LoVo (cell line): ENCODE results near the gene F2R.
A peak's percentile ranks its signal among the peaks of the same experiment; 100 is the strongest.
"Not testable (repeated sequence)": the region's sequence is repeated elsewhere in the genome, so short reads cannot be mapped to it uniquely, and the experiment has no call there.

Experiments
- DNase-seq: peaks from one replicate; pipeline ENCODE4 v3.0.0-alpha.2; 2016; ENCODE audit warnings: low spot score

The F2R gene

DNA sequence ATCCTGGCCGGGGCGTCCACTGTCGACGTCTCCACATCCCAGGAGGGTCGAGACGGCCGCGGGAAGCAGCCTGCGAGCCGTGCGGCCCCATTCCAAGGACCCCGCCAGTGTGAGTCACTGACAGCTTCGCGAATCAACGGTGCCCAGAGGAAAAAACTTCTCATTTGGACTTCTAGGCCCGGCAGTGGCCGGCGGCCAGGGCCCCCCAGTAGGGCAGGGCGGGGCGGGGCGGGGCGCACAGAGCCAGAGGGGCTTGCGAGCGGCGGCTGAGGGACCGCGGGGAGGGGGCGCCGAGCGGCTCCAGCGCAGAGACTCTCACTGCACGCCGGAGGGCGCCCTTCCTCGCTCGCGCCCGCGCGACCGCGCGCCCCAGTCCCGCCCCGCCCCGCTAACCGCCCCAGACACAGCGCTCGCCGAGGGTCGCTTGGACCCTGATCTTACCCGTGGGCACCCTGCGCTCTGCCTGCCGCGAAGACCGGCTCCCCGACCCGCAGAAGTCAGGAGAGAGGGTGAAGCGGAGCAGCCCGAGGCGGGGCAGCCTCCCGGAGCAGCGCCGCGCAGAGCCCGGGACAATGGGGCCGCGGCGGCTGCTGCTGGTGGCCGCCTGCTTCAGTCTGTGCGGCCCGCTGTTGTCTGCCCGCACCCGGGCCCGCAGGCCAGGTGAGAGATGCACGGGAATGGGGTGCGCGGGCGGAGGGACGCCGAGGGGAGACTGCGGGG, at the start of gene F2R:
Gene F2R, plus strand, starts transcription at position 391 of the 720 bp plus-strand sequence. Its CDS starts 182 bp downstream, at position 573.
- DNase-seq = peak; percentile 61

DNA sequence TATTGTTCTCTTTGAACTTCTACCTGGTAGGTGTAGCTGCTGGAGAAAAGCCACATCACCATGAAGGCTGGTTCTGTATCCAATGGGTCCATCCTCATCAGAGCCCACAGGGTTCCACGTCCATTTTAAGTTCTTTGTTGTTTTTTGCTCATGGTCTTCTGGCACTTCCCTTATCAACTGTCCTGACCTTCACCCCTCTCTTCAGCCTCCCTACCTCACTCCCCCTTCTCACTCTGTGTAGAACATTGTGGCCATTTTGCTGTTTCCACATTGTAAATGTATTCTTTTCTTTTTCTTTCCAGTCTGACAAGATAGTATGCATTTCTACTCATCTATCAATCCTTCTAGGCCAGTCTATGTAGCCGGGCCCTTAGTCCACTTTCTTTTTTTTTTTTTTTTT, 48.4 kb upstream of the F2R start:
- no peak for DNase-seq

DNA sequence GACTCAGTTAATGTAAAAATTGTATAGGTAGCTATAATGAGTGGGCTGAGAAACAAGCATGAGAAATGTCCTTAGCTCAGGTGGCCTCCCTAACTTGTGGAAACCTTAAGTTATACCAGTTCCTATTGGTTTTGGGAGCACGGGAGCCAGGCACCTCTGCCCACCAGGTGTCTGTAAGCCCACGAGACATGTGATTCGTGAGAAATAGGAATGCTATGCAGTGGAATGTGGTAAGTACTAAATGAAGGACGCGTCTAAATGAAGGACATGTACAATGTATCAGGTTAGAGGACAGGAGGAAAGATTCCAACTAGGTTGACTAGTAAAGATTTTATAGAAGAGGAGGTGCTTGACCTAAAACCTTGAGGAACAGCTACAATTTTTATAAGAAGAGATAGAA, 46.7 kb upstream of the F2R start:
- DNase-seq = no peak

DNA sequence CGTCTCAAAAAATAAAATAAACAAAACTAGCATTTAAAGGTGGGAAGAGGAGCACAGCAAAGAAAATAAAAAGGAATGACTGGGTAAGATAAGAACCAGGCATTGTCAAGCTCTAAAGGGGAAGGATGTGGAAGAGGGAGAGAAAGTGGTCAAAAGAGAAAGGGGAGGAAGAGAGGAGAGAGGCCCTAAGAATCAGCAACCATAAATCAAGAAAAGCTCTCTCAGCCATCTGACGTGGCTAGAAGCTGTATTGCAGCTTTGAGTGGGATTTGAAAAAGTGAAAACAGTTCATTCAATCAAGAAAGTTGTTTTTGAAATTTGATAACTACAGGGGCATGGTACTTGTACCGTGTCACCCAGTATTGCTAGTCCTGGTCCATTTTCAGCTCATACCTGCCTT, 45.4 kb upstream of the F2R start:
- no peak for DNase-seq

DNA sequence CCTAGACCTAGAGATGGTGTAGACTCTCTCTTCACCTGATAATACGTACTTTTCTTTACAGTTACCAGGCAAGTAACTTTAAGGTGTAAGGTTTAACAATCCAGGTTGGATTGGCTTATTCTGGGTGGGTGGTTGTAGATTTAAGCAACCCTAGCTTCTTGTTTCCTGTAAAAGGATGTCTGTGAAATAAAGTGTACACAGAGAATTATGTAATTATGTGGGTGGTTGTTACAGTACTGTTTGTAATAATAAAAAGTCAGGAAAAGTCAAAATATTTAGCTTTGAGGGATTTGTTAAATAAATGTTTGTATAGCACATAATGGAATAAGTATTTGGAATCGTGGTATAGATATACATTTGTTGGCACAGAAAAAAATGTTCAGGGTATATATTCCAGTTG, 43.7 kb upstream of the F2R start:
- DNase-seq = no peak

DNA sequence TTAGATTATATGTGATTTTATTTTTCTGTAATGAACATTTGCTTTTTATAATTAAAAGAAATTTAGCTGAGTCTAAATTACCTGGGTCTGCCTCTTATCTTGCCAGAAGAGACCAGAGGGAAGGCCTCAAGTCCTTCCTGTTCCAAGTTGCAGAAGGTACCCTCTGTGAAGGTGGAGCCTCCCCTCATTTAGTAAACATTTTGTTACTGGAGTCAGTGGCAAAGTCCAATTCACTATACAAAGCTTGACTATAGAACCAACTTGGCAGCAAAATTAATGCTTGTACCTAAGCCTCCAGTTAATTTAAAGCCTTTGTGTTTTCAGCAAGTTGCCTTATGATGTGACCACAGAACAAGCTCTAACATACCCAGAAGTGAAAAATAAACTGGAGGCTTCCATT, 42.8 kb upstream of the F2R start:
- DNase-seq = no peak

DNA sequence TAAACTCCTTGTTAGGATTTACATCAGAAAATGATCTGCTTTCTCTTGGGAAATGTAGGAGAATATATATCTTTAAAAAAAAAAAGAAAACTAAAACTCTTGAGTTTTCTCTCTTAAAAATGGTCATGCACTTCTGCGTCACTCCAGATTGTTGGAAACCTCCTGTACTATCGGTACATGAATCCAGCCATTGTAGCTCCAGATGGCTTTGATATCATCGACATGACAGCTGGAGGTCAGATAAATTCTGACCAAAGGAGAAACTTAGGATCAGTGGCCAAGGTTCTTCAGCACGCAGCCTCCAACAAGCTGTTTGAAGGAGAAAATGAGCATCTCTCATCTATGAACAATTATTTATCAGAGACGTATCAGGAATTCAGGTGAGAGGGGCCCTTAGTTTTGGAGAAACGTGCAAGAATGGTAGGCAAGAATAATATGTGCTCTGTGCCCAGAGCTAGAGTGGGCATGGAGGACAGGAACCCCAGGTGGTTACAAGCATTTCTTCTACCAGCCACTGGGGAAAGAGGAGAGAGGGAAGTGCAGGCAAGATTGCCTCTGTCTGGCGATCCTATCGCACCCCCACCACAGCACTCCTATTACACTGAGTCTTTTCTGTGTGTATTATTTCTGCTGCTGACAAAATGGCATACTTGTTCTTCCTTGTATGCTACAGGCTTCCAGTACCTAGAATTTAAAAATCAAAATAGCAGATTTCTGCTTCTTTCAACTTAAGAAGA, 41.4 kb upstream of the F2R start:
- DNase-seq = no peak

DNA sequence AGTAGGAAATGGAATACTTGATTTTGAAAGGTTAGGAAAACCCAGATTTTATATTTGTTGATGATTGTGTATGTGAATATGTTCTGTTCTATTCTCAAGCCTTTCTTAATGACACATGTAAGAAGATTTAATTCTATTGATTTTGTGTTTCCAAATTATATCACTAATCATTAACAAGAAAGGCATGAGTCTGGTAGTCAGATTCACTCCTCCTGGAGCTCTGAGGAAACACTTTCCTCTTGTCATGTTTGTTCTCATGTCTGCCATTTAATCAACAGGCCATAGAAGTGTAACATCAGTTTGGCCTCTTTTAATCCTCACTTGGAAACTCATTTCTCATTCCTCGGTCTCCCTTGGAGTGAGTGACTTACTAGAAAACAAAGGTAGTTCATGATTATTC, 40.6 kb upstream of the F2R start:
- DNase-seq = no peak

DNA sequence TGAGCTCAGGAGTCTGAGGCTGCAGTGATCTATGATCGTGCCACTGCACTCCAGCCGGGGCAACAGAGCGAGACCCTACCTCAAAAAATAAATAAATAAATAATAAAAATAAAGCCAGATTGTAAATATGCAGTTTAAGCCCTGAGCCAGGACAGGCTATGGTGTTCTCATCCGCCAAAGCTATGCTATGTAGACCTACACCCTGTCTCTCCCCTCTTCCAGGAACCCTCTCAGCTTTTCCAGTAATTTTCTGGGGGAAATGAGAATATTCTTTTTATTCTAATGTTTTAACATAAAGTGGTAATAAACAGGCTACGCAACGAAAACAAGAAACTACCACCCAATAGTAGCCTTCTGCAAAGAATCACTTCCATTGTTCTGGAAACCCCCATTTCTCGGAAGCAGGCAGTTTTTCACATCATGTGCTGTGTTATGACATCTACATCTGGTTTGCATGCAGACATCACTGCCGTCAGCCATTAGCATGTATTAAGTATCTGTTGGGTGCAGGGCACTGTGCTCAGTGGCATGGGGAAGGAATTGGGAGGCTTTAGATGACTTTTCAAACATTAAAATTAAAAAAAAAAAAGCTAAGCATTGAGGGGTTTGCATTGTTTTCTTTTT, 38.0 kb upstream of the F2R start:
- DNase-seq = no peak

DNA sequence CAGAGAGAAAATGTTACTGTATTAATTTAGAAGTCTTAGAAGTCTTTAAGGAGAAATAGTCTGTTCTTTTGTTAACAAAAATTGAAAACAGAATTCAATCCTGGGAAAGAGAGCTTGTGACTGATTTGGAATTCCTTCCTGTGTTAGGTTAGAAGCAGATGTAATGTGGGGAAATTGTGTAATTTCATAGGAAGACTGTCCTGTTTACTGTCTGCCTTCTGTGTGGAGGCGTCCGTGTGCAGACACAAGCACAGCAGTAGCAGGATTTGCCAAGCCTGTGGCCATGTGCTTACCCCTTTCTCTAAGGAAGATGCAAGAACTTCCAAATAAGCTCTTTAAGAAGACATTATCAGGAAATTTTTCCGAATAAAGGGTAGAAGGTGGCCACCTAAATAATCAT, 36.7 kb upstream of the F2R start:
- DNase-seq = no peak

DNA sequence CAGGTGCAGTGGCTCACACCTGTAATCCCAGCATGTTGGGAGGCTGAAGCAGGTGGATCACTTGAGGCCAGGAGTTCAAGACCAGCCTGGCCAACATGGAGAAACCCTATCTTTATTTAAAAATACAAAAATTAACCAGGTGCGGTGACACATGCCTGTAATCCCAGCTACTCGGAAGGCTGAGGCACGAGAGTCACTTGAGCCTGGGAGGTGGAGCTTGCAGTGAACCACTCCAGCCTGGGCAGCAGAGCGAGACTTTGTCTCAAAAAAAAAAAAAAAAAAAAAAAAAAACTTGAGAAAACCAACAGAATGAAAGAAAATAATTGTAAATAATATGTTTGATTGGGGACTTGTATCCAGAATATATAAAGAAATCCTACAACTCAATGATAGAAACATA, 35.1 kb upstream of the F2R start:
- not testable (repeated sequence) for DNase-seq

DNA sequence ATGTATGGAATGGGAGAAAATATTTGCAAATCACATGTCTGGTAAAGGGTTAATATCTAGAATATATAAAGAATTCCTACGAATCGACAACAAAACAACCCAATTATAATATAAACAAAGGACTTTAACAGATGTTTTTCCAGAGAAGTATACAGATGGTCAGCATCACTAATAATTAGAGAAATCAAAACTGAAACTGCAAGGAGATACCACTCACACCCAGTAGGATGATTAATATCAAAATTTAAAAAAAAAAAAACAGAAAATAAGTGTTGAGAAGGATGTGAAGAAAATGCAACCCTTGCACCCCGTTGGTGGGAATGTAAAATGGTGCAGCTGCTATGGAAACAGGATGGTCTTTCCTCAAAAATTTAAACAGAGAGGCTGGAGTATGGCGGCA, 34.6 kb upstream of the F2R start:
- no peak for DNase-seq

DNA sequence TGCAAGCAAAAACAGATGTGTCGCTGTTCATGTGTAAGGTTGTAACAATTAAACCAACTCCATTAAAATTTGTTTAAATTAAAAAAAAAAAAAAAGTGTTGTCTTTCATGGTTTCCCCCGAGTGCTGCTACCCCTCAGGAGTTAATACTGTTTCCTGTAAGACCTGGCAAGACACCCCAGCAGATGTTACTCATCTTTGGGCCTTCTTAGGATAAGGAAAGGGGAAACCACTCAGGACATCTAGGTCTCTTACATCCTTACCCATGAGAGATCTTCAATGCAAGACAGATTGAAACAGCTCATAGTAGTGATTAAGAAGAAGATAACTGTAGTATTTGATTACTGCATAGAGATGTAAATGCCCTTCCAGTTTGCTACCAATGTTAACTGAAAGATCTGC, 33.5 kb upstream of the F2R start:
- no peak for DNase-seq

DNA sequence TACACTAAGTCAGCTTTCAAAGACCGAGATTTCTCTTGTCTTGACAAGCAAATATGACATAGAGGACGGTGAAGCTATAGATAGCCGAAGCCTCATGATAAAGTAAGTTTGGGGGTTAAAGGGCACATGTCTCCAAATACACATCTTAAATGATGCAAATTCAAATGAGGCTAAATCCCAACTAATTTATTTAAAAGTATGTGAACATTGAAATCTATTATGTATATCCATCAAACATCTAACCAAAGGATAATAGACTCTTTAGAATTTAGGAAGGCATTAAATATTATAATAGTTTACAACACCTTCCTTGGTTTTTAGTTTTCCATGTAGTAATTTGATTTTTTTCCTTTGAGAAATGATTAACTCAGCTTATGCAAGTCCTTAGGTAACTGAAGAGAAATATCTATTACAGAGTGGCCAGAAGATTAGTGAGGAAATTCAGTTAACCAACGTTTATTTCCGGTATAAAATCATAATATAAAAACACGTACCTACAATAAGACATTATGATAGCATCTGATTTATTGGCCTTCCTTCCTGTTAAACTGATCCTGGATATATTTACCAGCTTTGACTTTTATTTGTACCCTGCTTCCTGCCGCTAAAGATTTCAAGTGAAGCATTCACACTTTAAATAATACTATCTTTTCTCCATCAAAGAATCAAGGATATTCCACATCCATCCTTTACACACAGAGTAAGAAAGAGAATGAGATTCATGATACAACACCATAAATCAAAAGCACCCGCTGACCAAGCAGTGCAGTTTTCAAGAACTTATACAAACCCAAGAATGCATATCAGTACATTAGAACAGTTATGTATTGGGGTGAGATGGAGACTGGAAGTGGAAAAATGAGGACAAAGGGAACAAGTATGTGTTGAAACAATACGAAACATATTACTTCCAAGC, 31.9 kb upstream of the F2R start:
- no peak for DNase-seq

DNA sequence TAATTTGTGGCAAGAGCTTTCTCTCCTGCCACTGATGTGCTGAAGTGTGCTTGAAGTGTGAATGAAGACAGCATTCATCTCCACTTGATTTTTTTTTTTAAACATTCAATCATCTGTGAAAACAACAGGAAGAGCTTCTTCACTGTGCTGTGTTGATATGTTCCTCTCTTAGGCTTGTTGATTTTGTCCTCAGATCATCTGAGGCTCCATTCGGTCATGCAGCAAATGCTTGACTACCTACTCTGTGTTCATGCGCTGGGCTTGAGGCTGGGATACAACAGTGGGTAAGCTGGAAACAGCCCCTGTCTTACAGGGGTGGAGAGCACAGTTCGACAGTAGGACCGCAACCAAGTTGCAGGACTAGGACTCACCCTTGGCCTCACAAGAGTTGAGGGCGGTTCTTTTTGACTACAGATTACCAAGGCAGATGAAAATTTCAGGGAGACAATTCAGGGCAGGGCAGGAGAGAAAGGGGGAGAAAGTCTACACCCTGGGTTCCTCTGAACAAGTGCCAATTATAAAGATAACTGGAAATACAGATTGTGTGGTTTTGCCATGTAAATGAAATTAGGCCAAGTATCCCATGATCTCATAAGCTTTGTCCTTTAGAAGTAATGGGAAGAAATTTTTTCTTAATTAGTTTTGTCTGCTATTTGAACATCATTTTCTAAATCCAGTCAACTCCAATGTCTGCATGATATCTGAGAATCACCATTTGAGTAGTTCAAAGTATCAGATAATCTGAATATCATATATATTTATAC, 31.0 kb upstream of the F2R start:
- DNase-seq = no peak

DNA sequence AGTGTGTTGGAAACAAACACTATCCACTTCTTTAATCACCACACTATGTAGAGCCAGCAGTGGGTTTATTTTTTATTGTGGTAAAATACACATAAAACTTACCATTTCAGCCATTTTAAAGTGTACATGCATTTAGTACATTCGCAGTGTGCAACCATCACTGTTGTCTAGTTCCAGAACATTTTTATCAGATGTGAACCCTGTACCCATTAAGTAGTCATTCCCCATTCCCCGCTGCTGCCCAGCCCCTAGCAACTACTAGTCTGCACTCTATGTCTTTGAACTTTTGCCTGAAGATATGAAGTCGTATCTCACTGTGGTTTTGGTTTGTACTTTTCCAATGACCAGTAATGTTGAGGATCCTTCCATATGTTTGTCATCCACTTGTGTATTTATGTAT, 30.2 kb upstream of the F2R start:
- DNase-seq = no peak

DNA sequence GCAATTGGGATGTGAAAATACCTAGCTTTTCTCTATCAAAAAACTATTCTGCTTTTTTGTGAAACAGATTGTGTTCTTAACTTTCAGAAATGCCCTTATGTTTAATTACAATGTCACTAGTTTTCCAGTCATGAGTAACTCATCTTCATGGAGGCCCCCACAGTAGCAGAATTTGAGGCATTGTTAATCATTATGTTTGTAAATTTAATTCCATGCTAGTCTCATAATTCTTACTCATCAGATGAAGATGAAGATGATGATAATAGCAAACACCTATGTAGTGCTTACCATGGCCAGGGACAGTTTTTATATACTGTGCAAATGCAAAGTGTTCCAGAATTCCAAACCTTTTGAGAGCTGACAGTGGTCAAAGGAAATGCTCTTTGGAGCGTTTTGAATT, 27.7 kb upstream of the F2R start:
- DNase-seq = no peak

DNA sequence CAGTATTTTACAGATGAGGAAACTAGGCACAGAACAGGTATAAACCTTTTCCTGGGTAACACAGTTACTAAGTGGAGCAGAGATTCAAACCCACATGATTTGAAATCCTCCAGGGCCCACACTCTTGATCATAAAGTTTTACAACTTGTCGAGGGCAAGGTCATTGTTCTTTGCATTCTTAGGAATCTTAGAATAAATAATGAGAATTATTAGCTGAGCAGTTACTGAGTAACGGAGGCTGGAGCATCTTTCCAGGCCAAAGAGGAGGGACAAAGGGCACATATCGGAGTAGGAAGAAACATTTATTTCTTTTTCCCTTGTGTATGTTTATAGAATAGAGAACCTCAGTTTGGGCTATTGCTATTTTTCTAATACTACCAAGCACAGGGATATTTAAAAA, 27.1 kb upstream of the F2R start:
- DNase-seq = no peak

DNA sequence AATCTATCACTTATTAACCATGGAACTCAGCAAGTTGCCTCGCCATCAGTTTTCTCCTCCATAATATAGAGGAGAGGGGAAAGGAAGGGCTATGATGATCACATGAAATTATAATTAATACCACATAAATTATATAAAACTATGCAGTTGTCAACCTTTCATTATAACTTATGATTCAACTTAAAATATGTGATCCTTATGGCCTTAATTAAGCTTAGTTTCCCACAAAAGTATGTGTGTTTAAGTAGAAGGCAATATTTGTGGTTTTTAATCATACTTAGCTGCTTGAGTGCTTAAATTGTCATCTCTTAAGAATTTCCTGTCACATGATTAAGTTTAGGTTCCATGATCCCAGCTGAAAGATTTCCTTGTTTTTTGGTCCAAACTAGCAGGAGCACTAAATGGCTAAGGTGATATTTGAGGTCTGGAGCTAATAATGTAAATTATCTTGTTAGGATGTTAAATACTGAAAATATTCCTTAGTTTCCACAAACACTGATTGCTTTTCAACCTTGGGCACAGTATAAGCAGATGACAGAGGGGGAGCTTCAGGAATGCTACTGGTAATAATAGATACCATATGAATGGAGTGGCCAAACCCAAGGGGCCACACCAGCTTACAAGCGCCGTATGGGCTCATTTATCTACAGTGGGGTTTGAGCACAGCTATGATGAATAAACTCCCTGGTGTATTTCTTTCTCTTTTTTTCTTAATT, 26.4 kb upstream of the F2R start:
- DNase-seq = peak; percentile 42

DNA sequence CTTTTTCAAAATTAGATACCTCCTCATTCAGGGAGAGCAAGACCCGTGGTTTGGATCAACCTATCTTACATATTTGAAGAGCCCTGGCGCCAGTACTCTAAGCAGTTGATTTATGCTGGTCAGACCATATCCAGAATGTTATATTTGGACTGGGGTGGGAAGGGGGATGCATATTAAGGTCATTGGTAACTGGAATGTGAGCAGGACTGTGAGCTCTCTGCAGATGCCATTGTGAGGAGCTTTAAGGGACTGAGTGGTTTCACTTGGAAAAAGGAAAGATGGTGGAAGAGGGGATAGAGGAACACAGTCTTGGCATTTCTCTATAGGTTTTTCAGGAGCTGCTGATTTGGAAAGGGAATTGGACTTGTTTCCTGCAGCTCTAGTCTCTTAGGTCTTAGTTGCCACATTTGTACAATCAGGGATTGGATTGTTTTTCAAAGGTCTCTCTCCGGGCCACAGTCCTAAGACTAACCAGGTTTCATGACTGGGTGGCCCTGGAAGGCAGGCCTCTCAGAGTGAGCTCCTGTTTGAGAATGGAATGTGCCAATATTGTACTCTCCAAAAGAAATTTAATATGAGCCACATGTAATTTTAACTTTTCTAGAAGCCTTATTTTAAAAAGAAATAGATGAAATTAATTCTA, 25.8 kb upstream of the F2R start:
- DNase-seq = no peak
